ENCODE results near the gene NUDT17.
A peak's percentile ranks its signal among the peaks of the same experiment; 100 is the strongest.

NUDT17 gene

GRCh38 chr1:145871994-145872924 is 26.8 kb downstream of the NUDT17 start:
- Histone ChIP-seq H3K9me3 (ENCODE audit: control insufficient read depth, insufficient read depth, low read length) (no peaks in the 10 kb centered on the region), H3K4me1 (ENCODE audit: control insufficient read depth, insufficient read depth, low read length) (peaks cover 2% of the 10 kb centered on the region), H3K4me3 (ENCODE audit: low read length) (peak overlapping the region; percentile 42; the same call in 1 of the 2 replicates), H3K27ac (ENCODE audit: low read length) (no peak overlapping the region), H3K27me3 (ENCODE audit: control insufficient read depth, insufficient read depth, low read length) (peaks cover 2% of the 10 kb centered on the region; the same call in 1 of the 2 replicates), H3K36me3 (ENCODE audit: control insufficient read depth, insufficient read depth, low read length) (no peaks in the 10 kb centered on the region)
- no CpG with 5 or more reads among the region's 47 CpGs for WGBS (ENCODE audit: insufficient coverage, insufficient read length)
- no peak for DNase-seq (ENCODE audit: low read depth, low spot score)

- Histone ChIP-seq H3K4me3 (ENCODE audit: low read length) (no peak overlapping the region), H3K36me3 (ENCODE audit: control insufficient read depth, insufficient read depth, low read length) (no peaks in the 10 kb centered on the region), H3K4me1 (ENCODE audit: control insufficient read depth, insufficient read depth, low read length) (peaks cover 4% of the 10 kb centered on the region), H3K27ac (ENCODE audit: low read length) (no peak overlapping the region), H3K9me3 (ENCODE audit: control insufficient read depth, insufficient read depth, low read length) (no peaks in the 10 kb centered on the region), H3K27me3 (ENCODE audit: control insufficient read depth, insufficient read depth, low read length) (peaks cover 2% of the 10 kb centered on the region; the same call in 1 of the 2 replicates)
- WGBS (ENCODE audit: insufficient coverage, insufficient read length): no CpG with 5 or more reads among the region's 12 CpGs
- no peak for DNase-seq (ENCODE audit: low read depth, low spot score)
These were observed 29.2 kb downstream of the NUDT17 start for GRCh38 chr1:145874646-145875045.

GRCh38 chr1:145877923-145878486 is 32.6 kb downstream of the NUDT17 start:
- Histone ChIP-seq H3K27ac (ENCODE audit: low read length) (no peak overlapping the region), H3K36me3 (ENCODE audit: control insufficient read depth, insufficient read depth, low read length) (no peaks in the 10 kb centered on the region), H3K4me1 (ENCODE audit: control insufficient read depth, insufficient read depth, low read length) (peaks cover 1% of the 10 kb centered on the region), H3K4me3 (ENCODE audit: low read length) (no peak overlapping the region), H3K27me3 (ENCODE audit: control insufficient read depth, insufficient read depth, low read length) (no peaks in the 10 kb centered on the region; the same call in 1 of the 2 replicates), H3K9me3 (ENCODE audit: control insufficient read depth, insufficient read depth, low read length) (no peaks in the 10 kb centered on the region)
- no CpG with 5 or more reads among the region's 7 CpGs for WGBS (ENCODE audit: insufficient coverage, insufficient read length)
- no peak for DNase-seq (ENCODE audit: low read depth, low spot score)

- no peak for DNase-seq (ENCODE audit: low read depth, low spot score)
- no peaks in the 10 kb centered on the region for H3K36me3 ChIP-seq (ENCODE audit: control insufficient read depth, insufficient read depth, low read length)
These were observed 33.3 kb downstream of the NUDT17 start for GRCh38 chr1:145878724-145879123.

GRCh38 chr1:145879775-145880174 is 34.3 kb downstream of the NUDT17 start:
- no CpG with 5 or more reads among the region's 5 CpGs for WGBS (ENCODE audit: insufficient coverage, insufficient read length)
- H3K4me1 ChIP-seq (ENCODE audit: control insufficient read depth, insufficient read depth, low read length): peaks cover 1% of the 10 kb centered on the region; the same call in 1 of the 2 replicates
- no peak for DNase-seq (ENCODE audit: low read depth, low spot score)
- no peak overlapping the region for H3K27ac ChIP-seq (ENCODE audit: low read length)
- no peaks in the 10 kb centered on the region; the same call in 1 of the 2 replicates for H3K27me3 ChIP-seq (ENCODE audit: control insufficient read depth, insufficient read depth, low read length)
- H3K9me3 ChIP-seq (ENCODE audit: control insufficient read depth, insufficient read depth, low read length): no peaks in the 10 kb centered on the region
- no peaks in the 10 kb centered on the region for H3K36me3 ChIP-seq (ENCODE audit: control insufficient read depth, insufficient read depth, low read length)
- H3K4me3 ChIP-seq (ENCODE audit: low read length): no peak overlapping the region

More at GRCh38 chr1:145878724-145879123, 33.3 kb downstream of the NUDT17 start:
- Histone ChIP-seq H3K4me3 (ENCODE audit: low read length) (no peak overlapping the region), H3K27me3 (ENCODE audit: control insufficient read depth, insufficient read depth, low read length) (no peaks in the 10 kb centered on the region; the same call in 1 of the 2 replicates), H3K4me1 (ENCODE audit: control insufficient read depth, insufficient read depth, low read length) (peaks cover 1% of the 10 kb centered on the region; the same call in 1 of the 2 replicates), H3K9me3 (ENCODE audit: control insufficient read depth, insufficient read depth, low read length) (no peaks in the 10 kb centered on the region), H3K27ac (ENCODE audit: low read length) (no peak overlapping the region)
- WGBS (ENCODE audit: insufficient coverage, insufficient read length): no CpG with 5 or more reads among the region's 2 CpGs

GRCh38 chr1:145884675-145885074 is 39.2 kb downstream of the NUDT17 start:
- H3K27me3 ChIP-seq (ENCODE audit: control insufficient read depth, insufficient read depth, low read length): no peaks in the 10 kb centered on the region; the same call in 1 of the 2 replicates
- H3K27ac ChIP-seq (ENCODE audit: low read length): no peak overlapping the region
- no CpG with 5 or more reads among the region's 1 CpG for whole genome bisulfite sequencing (ENCODE audit: insufficient coverage, insufficient read length)
- H3K4me3 ChIP-seq (ENCODE audit: low read length): no peak overlapping the region
- no peaks in the 10 kb centered on the region for H3K36me3 ChIP-seq (ENCODE audit: control insufficient read depth, insufficient read depth, low read length)
- H3K9me3 ChIP-seq (ENCODE audit: control insufficient read depth, insufficient read depth, low read length): no peaks in the 10 kb centered on the region
- no peak for DNase-seq (ENCODE audit: low read depth, low spot score)
- no peaks in the 10 kb centered on the region for H3K4me1 ChIP-seq (ENCODE audit: control insufficient read depth, insufficient read depth, low read length)

GRCh38 chr1:145885738-145886287 is 40.4 kb downstream of the NUDT17 start, which contains the start of gene ANKRD35:
Gene ANKRD35 (minus strand): TSS chr1:145885866. CDS start chr1:145885758, 108 bp downstream.
- WGBS (ENCODE audit: insufficient coverage, insufficient read length): no CpG with 5 or more reads among the region's 36 CpGs
- Histone ChIP-seq H3K27me3 (ENCODE audit: control insufficient read depth, insufficient read depth, low read length) (no peaks in the 10 kb centered on the region; the same call in 1 of the 2 replicates), H3K27ac (ENCODE audit: low read length) (no peak within 1 kb of the TSS), H3K36me3 (ENCODE audit: control insufficient read depth, insufficient read depth, low read length) (no peaks in the 10 kb centered on the region), H3K9me3 (ENCODE audit: control insufficient read depth, insufficient read depth, low read length) (no peaks in the 10 kb centered on the region), H3K4me1 (ENCODE audit: control insufficient read depth, insufficient read depth, low read length) (no peaks in the 10 kb centered on the region), H3K4me3 (ENCODE audit: low read length) (peak within 1 kb of the TSS; percentile 97; the same call in 1 of the 2 replicates)
- no peak for DNase-seq (ENCODE audit: low read depth, low spot score)

- WGBS (ENCODE audit: insufficient coverage, insufficient read length): no CpG with 5 or more reads among the region's 11 CpGs
- Histone ChIP-seq H3K4me3 (ENCODE audit: low read length) (peak overlapping the region; percentile 97; the same call in 1 of the 2 replicates), H3K27ac (ENCODE audit: low read length) (no peak overlapping the region), H3K9me3 (ENCODE audit: control insufficient read depth, insufficient read depth, low read length) (no peaks in the 10 kb centered on the region), H3K27me3 (ENCODE audit: control insufficient read depth, insufficient read depth, low read length) (no peaks in the 10 kb centered on the region; the same call in 1 of the 2 replicates), H3K36me3 (ENCODE audit: control insufficient read depth, insufficient read depth, low read length) (no peaks in the 10 kb centered on the region), H3K4me1 (ENCODE audit: control insufficient read depth, insufficient read depth, low read length) (no peaks in the 10 kb centered on the region)
- DNase-seq (ENCODE audit: low read depth, low spot score): no peak
These were observed 41.0 kb downstream of the NUDT17 start for GRCh38 chr1:145886390-145886789.

GRCh38 chr1:145886816-145887215 is 41.4 kb downstream of the NUDT17 start:
- Histone ChIP-seq H3K9me3 (ENCODE audit: control insufficient read depth, insufficient read depth, low read length) (no peaks in the 10 kb centered on the region), H3K27me3 (ENCODE audit: control insufficient read depth, insufficient read depth, low read length) (no peaks in the 10 kb centered on the region; the same call in 1 of the 2 replicates), H3K27ac (ENCODE audit: low read length) (no peak overlapping the region), H3K4me1 (ENCODE audit: control insufficient read depth, insufficient read depth, low read length) (no peaks in the 10 kb centered on the region), H3K36me3 (ENCODE audit: control insufficient read depth, insufficient read depth, low read length) (no peaks in the 10 kb centered on the region), H3K4me3 (ENCODE audit: low read length) (no peak overlapping the region)
- DNase-seq (ENCODE audit: low read depth, low spot score): no peak
- no CpG with 5 or more reads among the region's 8 CpGs for WGBS (ENCODE audit: insufficient coverage, insufficient read length)

GRCh38 chr1:145887631-145888030 is 42.2 kb downstream of the NUDT17 start:
- H3K36me3 ChIP-seq (ENCODE audit: control insufficient read depth, insufficient read depth, low read length): no peaks in the 10 kb centered on the region
- no CpG with 5 or more reads among the region's 5 CpGs for WGBS (ENCODE audit: insufficient coverage, insufficient read length)
- H3K4me1 ChIP-seq (ENCODE audit: control insufficient read depth, insufficient read depth, low read length): no peaks in the 10 kb centered on the region; the same call in 1 of the 2 replicates
- no peak for DNase-seq (ENCODE audit: low read depth, low spot score)
- no peaks in the 10 kb centered on the region; the same call in 1 of the 2 replicates for H3K27me3 ChIP-seq (ENCODE audit: control insufficient read depth, insufficient read depth, low read length)
- H3K27ac ChIP-seq (ENCODE audit: low read length): no peak overlapping the region
- H3K4me3 ChIP-seq (ENCODE audit: low read length): no peak overlapping the region
- H3K9me3 ChIP-seq (ENCODE audit: control insufficient read depth, insufficient read depth, low read length): no peaks in the 10 kb centered on the region
